Right lobe of liver (tissue), 4 donors: Measurements from ENCODE around the gene NLRC5.

Experiments
- POLR2A ChIP-seq: fragments of 450-650 bp; IDR thresholded peaks from one replicate; pipeline ENCODE4 v1.6.1; 2017; ENCODE audit warnings: antibody characterized with exemption, mild to moderate bottlenecking
- TF ChIP-seq, protein P1 (sequence below), 4 donors: fragments of 200-600 bp in 3 of 4; fragments of 450-650 bp in 1 of 4; IDR thresholded peaks; one replicate each; pipeline versions ENCODE4 v1.5.1 to v1.8.0; 2016 to 2022; ENCODE audit warnings: antibody characterized with exemption in 4 of 4, mild to moderate bottlenecking in 2 of 4
- donor health status: DM: no; HTN: no; CAD: no.
- donor health status: DM: no; HTN: no; CAD: no.
- donor health status: DM: no; HTN: yes; CAD: no.

DNA sequence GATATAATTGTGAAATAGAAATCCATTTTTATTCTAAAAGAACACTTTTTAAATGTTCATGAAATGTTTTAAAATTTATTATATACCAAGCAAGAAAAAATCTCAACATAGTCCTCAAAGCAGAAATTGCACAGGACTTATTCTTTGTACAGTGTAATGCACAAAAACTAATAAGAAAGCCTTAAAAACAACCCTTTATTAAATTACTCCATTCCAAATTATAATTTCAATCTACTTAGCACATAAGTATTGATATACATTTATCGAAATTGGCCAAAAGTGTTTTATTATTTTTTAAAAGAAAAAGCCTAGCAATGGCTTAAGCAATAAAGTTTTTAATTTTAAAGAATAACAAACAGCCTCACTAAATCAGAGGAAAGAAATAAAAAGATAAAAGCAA, 19.1 kb downstream of the NLRC5 start:
- TF ChIP-seq, protein P1, sequence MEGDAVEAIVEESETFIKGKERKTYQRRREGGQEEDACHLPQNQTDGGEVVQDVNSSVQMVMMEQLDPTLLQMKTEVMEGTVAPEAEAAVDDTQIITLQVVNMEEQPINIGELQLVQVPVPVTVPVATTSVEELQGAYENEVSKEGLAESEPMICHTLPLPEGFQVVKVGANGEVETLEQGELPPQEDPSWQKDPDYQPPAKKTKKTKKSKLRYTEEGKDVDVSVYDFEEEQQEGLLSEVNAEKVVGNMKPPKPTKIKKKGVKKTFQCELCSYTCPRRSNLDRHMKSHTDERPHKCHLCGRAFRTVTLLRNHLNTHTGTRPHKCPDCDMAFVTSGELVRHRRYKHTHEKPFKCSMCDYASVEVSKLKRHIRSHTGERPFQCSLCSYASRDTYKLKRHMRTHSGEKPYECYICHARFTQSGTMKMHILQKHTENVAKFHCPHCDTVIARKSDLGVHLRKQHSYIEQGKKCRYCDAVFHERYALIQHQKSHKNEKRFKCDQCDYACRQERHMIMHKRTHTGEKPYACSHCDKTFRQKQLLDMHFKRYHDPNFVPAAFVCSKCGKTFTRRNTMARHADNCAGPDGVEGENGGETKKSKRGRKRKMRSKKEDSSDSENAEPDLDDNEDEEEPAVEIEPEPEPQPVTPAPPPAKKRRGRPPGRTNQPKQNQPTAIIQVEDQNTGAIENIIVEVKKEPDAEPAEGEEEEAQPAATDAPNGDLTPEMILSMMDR (IDR thresholded peaks at IDR 0.05) = no peak
- no peak for TF ChIP-seq POLR2A
